GM23248 (cell line): ENCODE results near the gene MYH7B.

Experiments
- EZH2 ChIP-seq: fragments of 200-600 bp; sonication (generic); IDR thresholded peaks from 2 replicates; pipeline ENCODE4 v1.6.1; 2018; ENCODE audit warnings: antibody characterized with exemption, mild to moderate bottlenecking; ENCODE audit not compliant: insufficient read depth, poor library complexity, severe bottlenecking
- EZH2phosphoT487 ChIP-seq: fragments of 200-600 bp; sonication (generic); IDR thresholded peaks from 2 replicates; pipeline ENCODE4 v1.6.1; 2018; ENCODE audit warnings: antibody characterized with exemption, moderate library complexity, mild to moderate bottlenecking, low read depth; ENCODE audit not compliant: insufficient read depth

GRCh38 chr20:34974246-34974645 lies 18.6 kb downstream of the MYH7B start:
- TF ChIP-seq EZH2 (no peak), EZH2phosphoT487 (no peak)
